GM21529 (cell line): Measurements from ENCODE around the gene TMSB10.
"Not testable (repeated sequence)": the region's sequence is repeated elsewhere in the genome, so short reads cannot be mapped to it uniquely, and the experiment has no call there.

Experiments used
- ATAC-seq: cut with Tn5 transposase; IDR thresholded peaks from one replicate; pipeline ENCODE4 v1.9.1; 2021; ENCODE audit not compliant: unreplicated experiment

Gene TMSB10

DNA sequence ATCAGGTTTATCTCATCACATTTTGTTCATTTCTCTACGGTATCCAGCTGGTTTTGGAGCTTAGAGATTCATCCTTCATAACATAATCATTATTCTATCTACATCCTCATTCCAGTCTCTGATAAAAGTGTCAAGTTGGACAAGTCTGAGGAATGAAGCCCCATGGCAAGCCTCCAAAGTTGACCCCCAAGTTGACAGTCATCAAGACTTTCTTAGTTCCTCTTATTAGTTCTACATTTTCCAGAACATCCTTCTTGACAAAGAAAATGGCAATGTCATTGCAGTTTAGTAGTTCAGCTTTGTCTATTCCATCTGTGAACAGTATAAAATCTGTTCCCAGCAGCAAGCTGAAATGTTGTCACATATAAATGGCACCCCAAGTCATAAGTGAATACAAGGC lies 4.5 kb upstream of the TMSB10 start:
- ATAC-seq, result no peak

GRCh38 chr2:84901593-84902120 lies 3.8 kb upstream of the TMSB10 start:
- no peak for ATAC-seq

GRCh38 chr2:84902526-84902925 lies 2.9 kb upstream of the TMSB10 start:
- ATAC-seq, result no peak

DNA sequence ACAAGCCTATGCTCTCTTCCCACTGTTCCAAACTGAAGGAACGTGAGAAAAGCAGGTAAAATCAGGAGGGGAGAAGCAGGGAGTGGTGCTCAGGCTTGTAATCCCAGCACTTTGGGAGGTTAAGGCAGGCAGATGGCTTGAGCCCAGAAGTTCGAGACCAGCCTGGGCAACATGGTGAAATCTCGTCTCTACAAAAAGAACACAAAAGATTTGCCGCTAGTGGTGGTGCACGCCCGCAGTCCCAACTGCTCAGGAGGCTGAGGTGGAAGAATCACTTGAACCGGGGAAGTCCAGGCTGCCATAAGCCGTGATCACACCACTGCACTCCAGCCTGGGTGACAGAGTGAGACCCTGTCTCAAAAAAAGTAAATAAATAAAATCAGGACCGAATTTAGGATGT lies 1.3 kb upstream of the TMSB10 start:
- ATAC-seq, result no peak

- ATAC-seq, result no peak
Measured at GRCh38 chr2:84904717-84905174, 710 bp upstream of the TMSB10 start.

- ATAC-seq, result peak; percentile 34
Measured at GRCh38 chr2:84906108-84906899, 848 bp downstream of the TMSB10 start.

- peak; percentile 42 for ATAC-seq
Measured at GRCh38 chr2:84906900-84907714, 1.7 kb downstream of the TMSB10 start.

DNA sequence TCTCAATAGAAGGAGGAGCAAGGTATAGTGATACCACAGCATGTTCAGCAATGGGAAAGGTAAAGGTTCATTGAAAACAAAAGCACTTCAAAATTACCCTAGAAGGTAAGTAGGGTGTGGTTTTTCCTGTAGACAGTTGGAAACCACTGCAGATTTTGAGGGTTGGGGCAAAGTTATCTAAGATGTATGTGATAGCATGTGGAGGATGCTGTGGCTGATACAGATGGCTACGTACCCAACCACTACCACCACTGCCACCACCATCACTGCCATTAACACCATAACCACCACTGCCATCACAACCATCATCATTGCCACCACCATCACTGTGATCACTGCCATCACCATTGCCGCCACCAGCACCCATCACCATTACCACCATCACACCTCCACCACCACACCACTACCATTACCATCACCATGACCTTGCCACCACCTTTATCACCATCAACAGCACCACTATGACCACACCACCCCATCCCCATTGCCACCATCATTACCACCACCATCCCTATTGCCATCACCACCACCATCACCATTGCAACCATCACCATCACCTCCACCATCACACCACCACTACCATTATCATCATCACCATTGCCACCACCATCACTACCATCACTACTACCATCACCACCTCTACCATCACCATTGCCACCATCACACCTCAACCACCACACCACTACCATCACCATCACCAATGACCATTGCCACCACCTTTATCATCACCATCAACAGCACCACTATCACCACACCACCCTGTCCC lies 3.7 kb downstream of the TMSB10 start:
- ATAC-seq, result no peak

GRCh38 chr2:84911135-84911678 lies 5.8 kb downstream of the TMSB10 start:
- ATAC-seq, result no peak

DNA sequence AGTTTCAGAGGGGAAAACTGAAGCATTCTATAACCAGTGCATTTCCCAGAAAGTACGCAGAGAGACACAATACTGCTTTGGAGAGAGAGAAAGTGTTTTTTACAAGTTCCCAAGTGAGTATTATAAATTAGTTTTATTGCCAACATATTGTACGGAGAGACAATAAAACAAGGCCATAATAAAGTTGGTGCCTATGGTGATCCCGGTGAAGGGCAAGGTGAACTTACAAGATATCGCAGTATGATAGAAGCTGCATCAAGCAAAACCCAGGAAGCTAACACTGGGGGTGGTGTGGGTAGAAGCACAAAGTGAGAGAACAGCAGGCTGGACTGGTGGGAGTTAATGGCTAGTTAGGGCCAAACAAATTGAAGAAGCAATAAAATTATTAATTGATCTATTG lies 7.5 kb downstream of the TMSB10 start:
- ATAC-seq, result no peak

- no peak for ATAC-seq
Measured at GRCh38 chr2:84914334-84914733, 8.9 kb downstream of the TMSB10 start.

GRCh38 chr2:84915675-84916074 lies 10.2 kb downstream of the TMSB10 start:
- ATAC-seq, result not testable (repeated sequence)

DNA sequence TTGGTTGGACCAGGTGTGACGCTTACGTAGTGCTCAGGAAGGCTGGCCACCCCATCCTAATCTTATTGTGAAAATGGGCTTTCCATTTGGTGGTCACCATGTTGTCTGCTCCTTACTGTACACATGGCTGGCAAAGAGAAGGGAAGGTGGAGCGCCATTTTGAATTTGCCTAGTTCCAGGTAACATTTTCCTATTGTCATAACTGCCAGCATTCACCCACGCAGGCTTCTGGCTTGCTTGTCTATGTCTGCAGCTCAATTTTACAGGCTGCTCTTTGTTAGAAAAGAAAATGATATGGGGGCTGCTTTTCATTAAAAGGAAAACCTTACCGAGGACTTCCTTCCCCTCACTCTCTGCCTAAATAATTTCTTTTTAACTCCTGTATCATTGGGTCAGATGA lies 12.4 kb downstream of the TMSB10 start:
- ATAC-seq, result not testable (repeated sequence)

- no peak for ATAC-seq
Measured at GRCh38 chr2:84918430-84918829, 13.0 kb downstream of the TMSB10 start.

DNA sequence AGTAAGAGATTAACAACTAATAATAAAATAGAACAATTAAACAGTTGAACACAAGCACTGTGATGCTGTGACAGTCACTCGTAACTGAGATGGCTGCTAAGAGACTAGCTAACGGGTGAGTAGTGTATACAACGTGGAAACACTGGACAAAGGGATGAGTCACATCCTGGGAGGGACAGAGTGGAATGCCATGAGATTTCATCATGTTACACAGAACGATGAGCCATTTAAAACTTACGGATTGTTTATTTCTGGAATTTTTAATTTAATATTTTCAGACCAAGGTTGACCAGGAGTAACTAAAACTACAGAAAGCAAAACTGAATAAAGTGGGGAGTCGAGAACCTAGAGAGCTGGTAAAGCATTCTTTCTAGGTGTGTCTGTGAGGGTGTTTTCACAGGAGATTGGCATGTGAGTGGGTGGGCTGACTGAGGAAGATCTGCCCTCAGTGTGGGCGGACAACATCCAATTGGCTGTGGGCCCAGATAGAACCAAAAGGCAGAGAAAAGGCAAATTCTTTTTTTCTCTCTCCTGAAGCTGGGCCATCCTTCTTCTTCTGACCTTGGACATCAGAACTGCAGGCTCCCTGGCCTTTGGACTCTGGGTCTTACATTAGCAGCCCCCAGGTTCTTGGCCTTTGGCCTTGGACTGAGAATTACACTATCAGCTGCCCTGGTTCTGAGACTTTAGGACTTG lies 14.6 kb downstream of the TMSB10 start:
- ATAC-seq, result peak; percentile 51

DNA sequence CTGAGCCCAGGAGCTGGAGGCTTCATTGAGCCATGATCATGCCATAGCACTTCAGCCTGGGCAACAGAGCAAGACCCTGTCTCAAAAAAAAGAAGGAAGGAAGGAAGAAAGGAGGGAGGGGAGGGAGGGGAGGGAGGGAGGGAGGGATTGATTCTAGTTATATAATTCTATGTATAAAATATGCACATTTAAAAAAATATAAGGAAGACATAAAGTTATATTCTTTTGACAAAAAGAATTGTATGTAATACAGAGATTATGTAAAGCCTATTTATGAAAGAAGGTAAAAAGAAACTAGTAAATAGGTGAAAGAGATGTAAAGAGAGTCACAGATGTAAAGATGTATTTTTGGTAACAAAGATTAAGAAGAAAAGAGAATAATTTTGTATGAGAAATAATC lies 17.6 kb downstream of the TMSB10 start:
- no peak for ATAC-seq

- no peak for ATAC-seq
Measured at GRCh38 chr2:84924173-84925106, 19.0 kb downstream of the TMSB10 start.

DNA sequence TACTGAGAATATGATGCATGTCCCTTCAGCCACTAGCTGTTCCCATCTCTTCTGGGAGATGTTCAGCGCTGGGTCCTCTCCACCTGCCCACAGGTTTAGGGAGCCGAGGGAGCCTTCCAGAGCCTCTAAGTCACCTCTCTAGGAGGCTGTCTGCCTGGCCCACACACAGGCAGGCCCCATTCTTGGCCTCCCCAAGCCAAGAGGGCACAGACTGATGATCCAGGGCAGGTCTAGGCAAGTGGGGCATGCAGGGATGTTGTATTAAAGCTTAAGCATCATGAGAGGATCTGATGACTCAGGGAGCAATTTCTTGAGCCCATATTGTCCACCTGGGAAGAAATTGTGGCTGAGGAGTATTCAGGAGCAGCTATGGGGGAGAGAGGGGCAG lies 19.9 kb downstream of the TMSB10 start:
- ATAC-seq, result no peak

GRCh38 chr2:84925724-84926376 lies 20.4 kb downstream of the TMSB10 start:
- peak; percentile 76 for ATAC-seq
